HG03025 (cell line): ENCODE data around the gene PLA2G3.
A peak's percentile ranks its signal among the peaks of the same experiment; 100 is the strongest.
"Not testable (repeated sequence)": the region's sequence is repeated elsewhere in the genome, so short reads cannot be mapped to it uniquely, and the experiment has no call there.

Source experiments
- ATAC-seq: cut with Tn5 transposase; IDR thresholded peaks from one replicate; pipeline ENCODE4 v1.9.1; 2021; ENCODE audit warnings: mild to moderate bottlenecking, moderate library complexity; ENCODE audit not compliant: unreplicated experiment, low FRiP score

The PLA2G3 gene

GRCh38 chr22:31139866-31140716 lies at the start of gene PLA2G3:
Gene PLA2G3 (minus strand): TSS chr22:31140508. CDS start chr22:31140354, 154 bp downstream.
- ATAC-seq = no peak

GRCh38 chr22:31187627-31188026 lies 47.3 kb upstream of the PLA2G3 start:
- no peak for ATAC-seq

GRCh38 chr22:31185056-31185455 lies 44.7 kb upstream of the PLA2G3 start:
- ATAC-seq = no peak

DNA sequence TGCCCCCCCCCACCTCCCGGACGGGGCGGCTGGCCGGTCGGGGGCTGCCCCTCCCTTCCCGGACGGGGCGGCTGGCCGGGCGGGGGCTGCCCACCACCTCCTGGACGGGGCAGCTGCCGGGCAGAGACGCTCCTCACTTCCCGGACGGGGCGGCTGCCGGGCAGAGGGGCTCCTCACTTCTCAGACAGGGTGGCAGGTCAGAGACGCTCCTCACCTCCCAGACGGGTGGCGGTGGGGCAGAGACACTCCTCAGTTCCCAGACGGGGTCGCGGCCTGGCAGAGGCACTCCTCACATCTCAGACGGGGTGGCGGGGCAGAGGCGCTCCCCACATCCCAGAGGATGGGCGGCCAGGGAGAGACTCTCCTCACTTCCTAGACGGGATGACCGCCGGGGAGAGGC lies 43.7 kb upstream of the PLA2G3 start:
- no peak for ATAC-seq

GRCh38 chr22:31179345-31179744 lies 39.0 kb upstream of the PLA2G3 start:
- no peak for ATAC-seq

DNA sequence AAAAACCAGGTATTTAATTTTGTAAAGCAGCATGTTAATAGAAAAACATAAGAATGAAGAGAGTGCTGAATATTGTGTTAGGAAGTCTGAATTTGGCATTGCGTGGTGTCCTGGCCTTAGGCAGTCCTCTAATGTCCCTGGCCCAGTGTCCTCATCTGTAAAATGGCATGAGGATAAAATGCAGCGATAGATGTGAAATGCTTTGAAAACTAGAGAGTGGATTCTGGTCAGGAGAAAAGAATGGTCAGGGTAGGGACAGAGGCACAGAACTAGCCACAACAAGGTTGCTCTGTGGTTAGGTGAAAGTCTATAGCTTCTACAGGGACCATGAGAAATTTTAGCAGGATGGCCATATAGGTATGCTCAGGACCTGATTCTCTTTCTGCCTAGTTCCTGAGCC lies 38.6 kb upstream of the PLA2G3 start:
- no peak for ATAC-seq

- ATAC-seq = no peak
Observed at GRCh38 chr22:31177420-31178162, 37.3 kb upstream of the PLA2G3 start.

- ATAC-seq = no peak
Observed at GRCh38 chr22:31176923-31177322, 36.6 kb upstream of the PLA2G3 start.

GRCh38 chr22:31173386-31174145 lies 33.3 kb upstream of the PLA2G3 start:
- ATAC-seq = no peak

DNA sequence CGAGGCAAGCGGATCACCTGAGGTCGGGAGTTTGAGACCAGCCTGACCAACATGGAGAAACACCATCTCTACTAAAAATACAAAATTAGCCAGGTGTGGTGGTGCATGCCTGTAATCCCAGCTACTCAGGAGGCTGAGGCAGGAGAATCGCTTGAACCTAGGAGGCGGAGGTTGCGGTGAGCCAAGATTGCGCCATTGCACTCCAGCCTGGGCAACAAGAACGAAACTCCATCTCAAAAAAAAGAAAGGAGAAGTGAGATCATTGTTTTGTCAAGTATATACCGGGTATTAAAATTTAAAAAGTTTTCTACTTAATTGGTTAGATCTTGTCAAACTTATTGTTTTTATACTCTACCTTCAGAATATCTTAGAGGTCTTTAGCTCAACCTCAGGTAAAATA lies 31.4 kb upstream of the PLA2G3 start:
- ATAC-seq = not testable (repeated sequence)

DNA sequence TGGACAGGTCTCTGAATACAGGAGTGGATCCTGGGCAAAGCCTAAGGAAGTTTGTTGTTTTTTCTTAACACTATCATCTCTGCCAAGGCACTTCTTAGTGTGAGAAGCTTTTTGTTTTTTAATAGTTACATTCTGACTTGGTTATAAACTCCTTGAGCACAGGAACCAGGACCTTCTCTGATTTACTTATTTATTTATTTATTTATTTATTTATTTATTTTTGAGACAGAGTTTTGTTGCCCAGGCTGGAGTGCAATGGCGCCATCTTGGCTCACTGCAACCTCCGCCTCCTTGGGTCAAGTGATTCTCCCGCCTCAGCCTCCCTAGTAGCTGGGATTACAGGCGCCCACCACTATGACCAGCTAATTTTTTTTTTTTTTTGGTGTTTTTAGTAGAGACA lies 30.7 kb upstream of the PLA2G3 start:
- ATAC-seq = no peak

GRCh38 chr22:31162015-31162765 lies 21.9 kb upstream of the PLA2G3 start:
- no peak for ATAC-seq

- no peak for ATAC-seq
Observed at GRCh38 chr22:31161386-31161785, 21.1 kb upstream of the PLA2G3 start.

DNA sequence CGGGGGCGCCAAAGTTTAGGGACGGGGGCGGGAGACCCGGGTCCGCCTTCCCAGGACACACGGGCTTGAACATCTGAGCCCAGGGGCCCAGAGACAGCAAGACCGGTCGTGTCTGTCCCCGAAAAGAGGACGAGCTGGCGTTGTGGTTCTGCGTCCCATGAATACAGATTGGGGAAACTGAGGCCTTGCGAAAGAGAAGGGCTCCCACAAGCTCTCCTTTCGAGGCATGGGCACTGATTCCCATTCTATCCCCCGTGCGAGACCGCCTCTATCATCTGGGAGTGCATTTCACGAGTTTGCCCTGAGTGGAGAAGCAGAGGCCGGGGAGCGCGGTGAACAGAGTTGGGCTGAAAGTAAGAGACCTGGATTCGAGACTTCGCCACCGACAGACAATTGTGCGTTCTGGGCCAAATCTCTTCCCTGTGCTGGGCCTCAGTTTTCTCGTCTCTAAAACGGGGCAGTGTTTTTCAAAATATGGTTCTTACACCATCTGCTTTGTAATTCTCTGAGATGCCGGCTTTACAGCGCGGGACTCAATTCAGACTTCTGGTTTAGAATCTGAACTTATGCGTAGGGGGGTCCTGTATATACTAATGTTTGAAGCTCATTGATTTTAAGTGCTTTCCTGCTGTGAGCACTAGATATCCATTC lies 20.1 kb upstream of the PLA2G3 start:
- peak; percentile 35 for ATAC-seq

GRCh38 chr22:31155422-31155821 lies 15.1 kb upstream of the PLA2G3 start:
- ATAC-seq = no peak

DNA sequence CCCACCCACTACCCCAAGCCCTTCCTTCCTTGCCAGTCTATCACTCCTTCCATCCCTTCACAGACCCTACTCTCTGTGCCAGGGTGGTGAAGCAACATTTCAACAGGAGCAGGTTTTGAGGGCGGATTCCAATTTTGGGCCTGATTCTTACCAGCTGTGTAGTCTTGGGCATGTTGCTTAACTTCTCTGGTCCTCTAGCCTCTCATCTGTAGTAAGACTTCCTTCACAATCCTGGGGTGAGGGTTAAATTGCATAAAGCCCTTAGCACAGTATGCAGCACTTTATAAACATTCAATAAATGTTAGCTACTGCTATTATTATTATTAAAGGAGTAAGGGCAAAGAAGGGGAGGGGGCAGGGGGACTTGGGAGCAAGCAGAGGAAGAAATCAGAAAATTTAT lies 14.7 kb upstream of the PLA2G3 start:
- no peak for ATAC-seq

DNA sequence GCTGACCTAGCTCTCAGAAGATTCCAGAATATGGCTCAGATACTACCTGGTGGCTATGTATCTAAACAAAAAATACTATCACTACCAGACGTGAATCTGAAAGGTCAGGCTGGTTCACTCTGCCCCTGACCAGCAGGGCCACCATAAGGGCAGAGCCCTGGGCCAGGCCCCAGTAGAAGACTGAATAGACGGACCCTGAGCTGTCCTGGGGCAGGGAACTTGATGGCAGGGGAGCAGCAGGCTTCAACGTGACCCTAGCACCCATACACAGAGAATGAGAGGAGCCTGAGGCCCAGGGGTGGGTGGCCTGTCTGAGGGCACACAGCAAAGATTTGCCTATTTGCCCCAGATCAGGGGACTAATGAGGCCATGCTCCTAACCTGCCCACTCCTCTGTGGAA lies 13.0 kb upstream of the PLA2G3 start:
- ATAC-seq = no peak

DNA sequence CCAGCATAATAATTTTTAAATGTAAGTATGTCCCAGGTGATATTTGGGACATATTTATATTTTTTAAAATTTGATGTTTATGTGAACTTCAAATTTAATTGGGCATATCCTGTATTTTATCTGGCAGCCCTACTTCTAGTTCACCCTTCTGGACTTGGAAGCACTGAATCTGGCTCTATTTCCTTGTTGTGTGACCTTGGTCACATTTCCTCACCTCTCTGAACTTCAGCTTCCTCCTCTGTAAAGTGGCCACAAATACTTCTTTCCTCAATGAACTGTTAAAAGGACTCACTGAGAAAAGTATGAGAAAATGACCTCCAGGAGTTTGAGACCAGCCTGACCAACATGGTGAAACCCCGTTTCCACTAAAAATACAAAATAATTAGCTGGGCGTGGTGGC lies 11.6 kb upstream of the PLA2G3 start:
- ATAC-seq = no peak

- no peak for ATAC-seq
Observed at GRCh38 chr22:31150615-31151014, 10.3 kb upstream of the PLA2G3 start.
